Measurements from ENCODE around the gene SGCD.

SGCD gene

DNA sequence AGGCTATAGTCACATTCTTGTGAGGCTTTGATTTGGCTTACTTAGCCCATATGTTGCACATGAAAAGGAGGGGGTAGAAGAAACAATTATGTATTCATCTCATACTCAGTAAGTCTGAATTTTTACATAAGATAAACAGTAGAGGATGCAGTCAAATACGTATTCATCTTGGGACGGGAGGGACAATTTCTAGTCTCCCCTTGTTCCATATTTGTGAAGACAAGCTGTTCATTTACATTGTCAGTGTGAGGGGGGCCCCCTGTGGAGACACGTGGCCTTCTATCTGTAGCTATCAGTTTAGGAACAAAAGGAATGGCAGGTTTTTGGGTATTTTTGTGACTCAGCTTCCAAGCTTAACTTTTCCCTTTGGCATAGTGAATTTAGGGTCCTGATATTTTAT is 474.0 kb downstream of the SGCD start:
- DNase-seq (ENCODE audit: low spot score) (no peak), ATAC-seq (ENCODE audit: low read depth) (no peak)
- TF ChIP-seq, protein P1, sequence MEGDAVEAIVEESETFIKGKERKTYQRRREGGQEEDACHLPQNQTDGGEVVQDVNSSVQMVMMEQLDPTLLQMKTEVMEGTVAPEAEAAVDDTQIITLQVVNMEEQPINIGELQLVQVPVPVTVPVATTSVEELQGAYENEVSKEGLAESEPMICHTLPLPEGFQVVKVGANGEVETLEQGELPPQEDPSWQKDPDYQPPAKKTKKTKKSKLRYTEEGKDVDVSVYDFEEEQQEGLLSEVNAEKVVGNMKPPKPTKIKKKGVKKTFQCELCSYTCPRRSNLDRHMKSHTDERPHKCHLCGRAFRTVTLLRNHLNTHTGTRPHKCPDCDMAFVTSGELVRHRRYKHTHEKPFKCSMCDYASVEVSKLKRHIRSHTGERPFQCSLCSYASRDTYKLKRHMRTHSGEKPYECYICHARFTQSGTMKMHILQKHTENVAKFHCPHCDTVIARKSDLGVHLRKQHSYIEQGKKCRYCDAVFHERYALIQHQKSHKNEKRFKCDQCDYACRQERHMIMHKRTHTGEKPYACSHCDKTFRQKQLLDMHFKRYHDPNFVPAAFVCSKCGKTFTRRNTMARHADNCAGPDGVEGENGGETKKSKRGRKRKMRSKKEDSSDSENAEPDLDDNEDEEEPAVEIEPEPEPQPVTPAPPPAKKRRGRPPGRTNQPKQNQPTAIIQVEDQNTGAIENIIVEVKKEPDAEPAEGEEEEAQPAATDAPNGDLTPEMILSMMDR (IDR thresholded peaks at IDR 0.05; ENCODE audit: poor library complexity, severe bottlenecking), result no peak
- no peak overlapping the region for H3K27ac ChIP-seq (ENCODE audit: poor library complexity, severe bottlenecking)
- H3K36me3 ChIP-seq (ENCODE audit: low read depth), result no peaks in the 10 kb centered on the region
- H3K4me3 ChIP-seq (ENCODE audit: severe bottlenecking), result no peak overlapping the region
- peaks cover 21% of the 10 kb centered on the region for H3K27me3 ChIP-seq (ENCODE audit: insufficient read depth, poor library complexity, severe bottlenecking)
- H3K9me3 ChIP-seq (ENCODE audit: severe bottlenecking), result peaks cover 2% of the 10 kb centered on the region
- H3K4me1 ChIP-seq (ENCODE audit: insufficient read depth, poor library complexity, severe bottlenecking), result no peaks in the 10 kb centered on the region

DNA sequence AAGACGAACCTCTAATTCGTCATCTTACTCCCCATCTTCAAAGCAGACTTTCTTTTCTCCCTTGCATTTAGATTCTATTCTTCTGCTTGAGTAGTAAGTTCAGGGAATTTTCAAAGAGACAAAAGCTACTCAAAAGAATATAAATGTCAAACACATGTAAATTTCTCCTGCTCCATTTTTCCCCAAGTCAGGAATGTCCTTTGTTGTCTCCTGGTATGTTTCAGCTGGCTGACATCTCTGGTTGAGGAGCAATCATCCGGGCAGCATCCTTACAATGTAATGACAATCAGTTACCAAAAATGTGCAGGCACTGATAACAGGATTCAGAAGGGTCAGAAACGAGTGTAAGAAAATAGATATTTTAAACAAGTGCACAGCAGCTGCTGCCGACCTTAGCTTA is 475.5 kb downstream of the SGCD start:
- no peak for ATAC-seq (ENCODE audit: low read depth)
- H3K4me3 ChIP-seq (ENCODE audit: severe bottlenecking), result no peak overlapping the region
- no peaks in the 10 kb centered on the region for H3K36me3 ChIP-seq (ENCODE audit: low read depth)
- H3K4me1 ChIP-seq (ENCODE audit: insufficient read depth, poor library complexity, severe bottlenecking), result no peaks in the 10 kb centered on the region
- TF ChIP-seq, protein P1 (IDR thresholded peaks at IDR 0.05; ENCODE audit: poor library complexity, severe bottlenecking), result no peak
- H3K9me3 ChIP-seq (ENCODE audit: severe bottlenecking), result peaks cover 2% of the 10 kb centered on the region
- H3K27me3 ChIP-seq (ENCODE audit: insufficient read depth, poor library complexity, severe bottlenecking), result peaks cover 21% of the 10 kb centered on the region
- H3K27ac ChIP-seq (ENCODE audit: poor library complexity, severe bottlenecking), result no peak overlapping the region
- DNase-seq (ENCODE audit: low spot score), result no peak

DNA sequence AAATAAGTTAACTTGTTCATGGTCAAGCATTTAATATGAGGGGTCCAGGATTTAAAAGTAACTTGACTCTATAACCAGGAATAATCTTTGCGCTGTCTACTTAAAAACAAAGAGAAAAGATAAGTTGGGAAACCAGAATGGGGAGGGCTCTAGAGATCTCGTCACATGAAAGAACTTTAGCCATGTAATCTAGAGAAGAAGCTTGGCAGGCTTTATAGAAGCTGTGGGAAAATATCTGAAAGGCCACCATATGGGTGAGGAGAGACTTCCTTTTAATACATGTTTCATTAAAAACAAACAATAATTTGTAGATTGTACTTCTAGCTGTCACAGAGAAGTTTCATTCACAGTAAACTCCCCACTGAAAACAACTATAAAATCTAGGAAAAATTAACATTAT is 476.4 kb downstream of the SGCD start:
- peaks cover 2% of the 10 kb centered on the region for H3K9me3 ChIP-seq (ENCODE audit: severe bottlenecking)
- no peaks in the 10 kb centered on the region for H3K36me3 ChIP-seq (ENCODE audit: low read depth)
- TF ChIP-seq, protein P1 (IDR thresholded peaks at IDR 0.05; ENCODE audit: poor library complexity, severe bottlenecking), result no peak
- H3K27ac ChIP-seq (ENCODE audit: poor library complexity, severe bottlenecking), result no peak overlapping the region
- no peak overlapping the region for H3K4me3 ChIP-seq (ENCODE audit: severe bottlenecking)
- H3K27me3 ChIP-seq (ENCODE audit: insufficient read depth, poor library complexity, severe bottlenecking), result peaks cover 21% of the 10 kb centered on the region
- no peaks in the 10 kb centered on the region for H3K4me1 ChIP-seq (ENCODE audit: insufficient read depth, poor library complexity, severe bottlenecking)
- no peak for ATAC-seq (ENCODE audit: low read depth)
- no peak for DNase-seq (ENCODE audit: low spot score)

DNA sequence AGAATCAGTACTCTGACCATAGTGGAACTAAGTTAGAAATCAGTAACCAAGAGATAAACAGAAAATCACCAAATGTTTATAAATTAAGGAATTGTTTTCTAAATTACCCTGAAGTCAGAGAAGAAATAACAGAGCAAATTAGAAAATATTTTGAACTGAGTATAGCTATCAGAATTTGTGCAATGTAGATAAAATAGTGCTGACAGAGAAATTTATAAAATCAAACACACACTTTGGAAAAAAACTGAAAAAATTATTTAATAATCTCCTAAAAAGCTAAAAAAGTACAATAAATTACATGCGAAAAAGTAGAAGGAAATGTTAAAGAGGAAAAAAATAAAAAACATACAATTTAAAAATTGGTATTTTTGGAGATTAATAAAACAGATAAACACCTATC is 486.0 kb downstream of the SGCD start:
- no peak overlapping the region for H3K4me3 ChIP-seq (ENCODE audit: severe bottlenecking)

DNA sequence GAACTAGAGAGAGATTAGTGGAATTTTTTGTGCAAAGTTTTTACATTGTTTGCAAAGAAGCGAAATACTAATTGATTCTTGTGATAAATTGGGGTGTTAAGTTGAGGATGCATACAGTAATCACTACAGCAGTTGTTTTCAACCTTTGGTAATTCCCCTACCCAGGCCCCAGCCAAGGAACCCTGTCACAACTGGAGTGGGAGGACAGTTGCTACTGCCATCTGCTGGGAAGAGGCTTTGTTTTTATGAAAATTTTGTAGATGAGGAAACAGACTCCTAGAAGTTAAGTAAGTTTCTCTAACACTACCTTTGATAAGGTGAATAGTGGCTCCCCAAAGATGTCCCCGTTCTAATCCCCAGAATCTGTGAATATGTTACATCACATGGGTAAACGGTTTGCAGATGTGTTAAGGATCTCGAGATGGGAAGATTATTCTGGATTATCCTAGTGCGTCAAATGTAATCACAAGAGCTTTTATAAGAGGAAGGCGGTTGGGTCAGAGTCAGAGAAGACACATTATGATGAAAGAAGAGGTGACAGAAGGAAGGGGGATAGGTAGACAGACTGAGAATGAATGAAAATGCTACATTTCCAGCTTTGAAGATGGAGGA is 489.1 kb downstream of the SGCD start:
- H3K27ac ChIP-seq (ENCODE audit: poor library complexity, severe bottlenecking), result no peak overlapping the region
- H3K9me3 ChIP-seq (ENCODE audit: severe bottlenecking), result no peaks in the 10 kb centered on the region
- DNase-seq (ENCODE audit: low spot score), result no peak
- no peaks in the 10 kb centered on the region for H3K27me3 ChIP-seq (ENCODE audit: insufficient read depth, poor library complexity, severe bottlenecking)
- TF ChIP-seq, protein P1 (IDR thresholded peaks at IDR 0.05; ENCODE audit: poor library complexity, severe bottlenecking), result peak; percentile 67
- no peaks in the 10 kb centered on the region for H3K4me1 ChIP-seq (ENCODE audit: insufficient read depth, poor library complexity, severe bottlenecking)
- H3K36me3 ChIP-seq (ENCODE audit: low read depth), result no peaks in the 10 kb centered on the region
- no peak for ATAC-seq (ENCODE audit: low read depth)
- no peak overlapping the region for H3K4me3 ChIP-seq (ENCODE audit: severe bottlenecking)

More for the DNA sequence above, 486.0 kb downstream of the SGCD start:
- Histone ChIP-seq H3K27me3 (ENCODE audit: insufficient read depth, poor library complexity, severe bottlenecking) (no peaks in the 10 kb centered on the region), H3K9me3 (ENCODE audit: severe bottlenecking) (no peaks in the 10 kb centered on the region), H3K36me3 (ENCODE audit: low read depth) (no peaks in the 10 kb centered on the region), H3K27ac (ENCODE audit: poor library complexity, severe bottlenecking) (no peak overlapping the region), H3K4me1 (ENCODE audit: insufficient read depth, poor library complexity, severe bottlenecking) (no peaks in the 10 kb centered on the region)
- ATAC-seq (ENCODE audit: low read depth) (no peak), DNase-seq (ENCODE audit: low spot score) (no peak)
- TF ChIP-seq, protein P1 (IDR thresholded peaks at IDR 0.05; ENCODE audit: poor library complexity, severe bottlenecking), result no peak
